ENCODE results near the gene CACNA1A.

DNA sequence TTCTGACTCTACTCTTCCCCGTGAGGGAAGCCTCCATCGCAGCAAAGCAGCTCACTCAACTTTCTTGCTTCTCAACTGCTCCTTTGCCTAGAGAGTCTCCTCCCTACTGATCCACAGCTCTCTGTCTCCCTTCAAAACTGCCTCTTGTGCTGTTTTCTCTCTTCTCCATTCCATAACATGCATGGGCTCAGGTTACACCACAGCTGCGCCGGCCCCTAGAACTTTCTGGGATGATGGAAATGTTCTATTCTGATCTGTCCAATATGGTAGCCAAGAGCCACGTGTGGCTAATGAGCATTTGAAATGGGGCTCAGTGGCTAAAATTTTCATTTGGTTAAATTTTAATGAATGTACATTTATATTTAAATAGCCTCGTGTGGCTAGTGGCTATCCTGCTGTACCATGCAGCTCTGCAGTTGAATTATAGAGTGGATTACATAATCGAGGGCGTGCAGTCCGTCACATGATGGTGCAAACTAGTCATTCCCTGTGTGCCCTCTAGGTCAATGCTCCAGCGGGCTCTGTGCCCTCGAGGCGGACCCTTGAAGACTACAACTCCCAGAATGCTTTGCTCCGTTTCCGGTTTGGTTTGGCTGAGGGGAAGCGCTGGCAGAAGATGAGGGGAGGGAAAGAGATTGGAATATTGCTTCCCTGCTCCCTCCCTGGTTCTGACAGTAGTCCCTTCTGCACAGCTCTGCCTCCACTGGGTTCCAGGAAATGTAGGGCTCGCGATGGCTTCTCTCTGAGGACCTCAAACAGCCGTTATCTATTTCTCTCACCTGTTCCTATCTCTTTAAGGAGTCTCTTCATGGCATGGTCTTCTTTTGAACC lies 109.8 kb downstream of the CACNA1A start:
- TF ChIP-seq, protein P1, sequence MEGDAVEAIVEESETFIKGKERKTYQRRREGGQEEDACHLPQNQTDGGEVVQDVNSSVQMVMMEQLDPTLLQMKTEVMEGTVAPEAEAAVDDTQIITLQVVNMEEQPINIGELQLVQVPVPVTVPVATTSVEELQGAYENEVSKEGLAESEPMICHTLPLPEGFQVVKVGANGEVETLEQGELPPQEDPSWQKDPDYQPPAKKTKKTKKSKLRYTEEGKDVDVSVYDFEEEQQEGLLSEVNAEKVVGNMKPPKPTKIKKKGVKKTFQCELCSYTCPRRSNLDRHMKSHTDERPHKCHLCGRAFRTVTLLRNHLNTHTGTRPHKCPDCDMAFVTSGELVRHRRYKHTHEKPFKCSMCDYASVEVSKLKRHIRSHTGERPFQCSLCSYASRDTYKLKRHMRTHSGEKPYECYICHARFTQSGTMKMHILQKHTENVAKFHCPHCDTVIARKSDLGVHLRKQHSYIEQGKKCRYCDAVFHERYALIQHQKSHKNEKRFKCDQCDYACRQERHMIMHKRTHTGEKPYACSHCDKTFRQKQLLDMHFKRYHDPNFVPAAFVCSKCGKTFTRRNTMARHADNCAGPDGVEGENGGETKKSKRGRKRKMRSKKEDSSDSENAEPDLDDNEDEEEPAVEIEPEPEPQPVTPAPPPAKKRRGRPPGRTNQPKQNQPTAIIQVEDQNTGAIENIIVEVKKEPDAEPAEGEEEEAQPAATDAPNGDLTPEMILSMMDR (IDR thresholded peaks at IDR 0.05), result no peak
- TF ChIP-seq POLR2A (IDR thresholded peaks at IDR 0.05), result no peak

All from body of pancreas (tissue), 4 donors.